Skeletal muscle satellite cell (primary cell): ENCODE data around the gene SELENOO.

Experiments
- H3K27me3 ChIP-seq: 2 replicates; pipeline ENCODE4 v1.7.0; 2013; ENCODE audit warnings: low read length; ENCODE audit not compliant: control insufficient read depth, insufficient read depth
- H3K36me3 ChIP-seq: 2 replicates; pipeline ENCODE4 v1.7.0; 2013; ENCODE audit warnings: mild to moderate bottlenecking, control low read depth, low read length; ENCODE audit not compliant: insufficient read depth
- H3K4me1 ChIP-seq: 2 replicates; pipeline ENCODE4 v1.7.0; 2013; ENCODE audit warnings: low read length; ENCODE audit not compliant: control insufficient read depth, insufficient read depth
- H3K4me2 ChIP-seq: 2 replicates; pipeline ENCODE4 v1.7.0; 2013; ENCODE audit warnings: mild to moderate bottlenecking, low read length
- H3K4me3 ChIP-seq: 2 replicates; pipeline ENCODE4 v1.7.0; 2013; ENCODE audit warnings: low read length
- H3K9ac ChIP-seq: 2 replicates; pipeline ENCODE4 v1.7.0; 2013; ENCODE audit warnings: mild to moderate bottlenecking, low read depth, low read length, moderate library complexity
- H3K9me3 ChIP-seq: replicated peaks from 2 replicates; pipeline ENCODE4 v1.7.0; 2013; ENCODE audit warnings: mild to moderate bottlenecking, control low read depth, low read length

The SELENOO gene

GRCh38 chr22:50260434-50260800, 59.6 kb downstream of the SELENOO start:
- Histone ChIP-seq H3K36me3 (peaks cover 11% of the 10 kb centered on the region), H3K4me3 (peak overlapping the region; percentile 78), H3K27me3 (no peaks in the 10 kb centered on the region), H3K9ac (peak overlapping the region; percentile 84), H3K9me3 (no peaks in the 10 kb centered on the region), H3K4me1 (peaks cover 34% of the 10 kb centered on the region), H3K4me2 (peak overlapping the region; percentile 94)

- H3K4me2 ChIP-seq, result peak overlapping the region; percentile 94
- H3K4me1 ChIP-seq, result peaks cover 34% of the 10 kb centered on the region
- H3K27me3 ChIP-seq, result no peaks in the 10 kb centered on the region
- no peaks in the 10 kb centered on the region for H3K9me3 ChIP-seq
- peak overlapping the region; percentile 84 for H3K9ac ChIP-seq
- peaks cover 7% of the 10 kb centered on the region for H3K36me3 ChIP-seq
- peak overlapping the region; percentile 78 for H3K4me3 ChIP-seq
Observed at GRCh38 chr22:50260801-50261614, 60.2 kb downstream of the SELENOO start.

DNA sequence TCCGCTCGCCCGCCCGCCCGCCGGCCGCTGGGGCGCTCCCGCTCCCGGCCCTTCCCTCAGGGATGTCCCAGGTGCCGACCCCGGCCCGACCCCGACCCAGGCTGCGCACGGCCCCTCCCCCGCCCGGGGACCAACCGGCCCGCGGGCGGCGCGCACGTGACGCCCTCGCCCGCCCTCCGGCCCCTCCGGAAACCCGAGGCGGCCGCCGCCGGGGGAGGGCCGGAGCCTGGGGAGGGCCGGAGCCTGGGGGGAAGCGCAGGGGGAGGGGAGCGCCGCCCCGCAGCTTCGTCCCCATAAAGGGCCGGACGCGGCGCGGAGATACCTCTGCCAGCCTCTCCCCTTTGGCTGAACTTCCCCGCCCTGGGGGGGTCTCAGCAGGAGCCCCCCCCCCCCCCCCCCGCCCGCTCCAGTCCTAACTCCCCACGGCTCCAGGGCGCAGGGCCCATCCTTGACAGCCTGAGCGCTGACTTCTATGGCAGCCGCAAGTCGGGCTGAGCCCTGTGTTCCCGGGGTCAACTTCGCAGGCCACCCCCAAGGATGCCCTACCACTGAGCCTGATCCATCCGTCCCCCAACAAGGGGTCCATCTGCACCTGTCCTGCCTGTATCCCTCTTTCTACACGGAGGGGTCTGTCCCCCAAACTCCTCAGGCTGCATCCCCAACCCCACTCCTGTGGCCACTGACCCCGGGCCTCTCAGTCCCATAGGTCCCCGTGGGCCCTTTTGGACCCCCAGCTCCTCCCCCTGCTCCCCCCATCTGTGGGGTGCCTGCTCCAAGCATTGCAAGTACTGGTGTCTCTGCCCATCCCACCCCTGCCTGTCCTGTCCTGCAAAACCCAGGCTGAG, 61.0 kb downstream of the SELENOO start, which contains the start of gene MAPK12:
MAPK12 (minus strand) TSS at position 69 of the 845 bp plus-strand sequence. CDS start 174 bp downstream, outside the sequence.
- Histone ChIP-seq H3K36me3 (peaks cover 3% of the 10 kb centered on the region), H3K9me3 (no peaks in the 10 kb centered on the region), H3K4me3 (peak within 1 kb of the TSS; percentile 78), H3K4me2 (peak within 1 kb of the TSS; percentile 94), H3K9ac (peak within 1 kb of the TSS; percentile 84), H3K27me3 (no peaks in the 10 kb centered on the region), H3K4me1 (peaks cover 34% of the 10 kb centered on the region)

DNA sequence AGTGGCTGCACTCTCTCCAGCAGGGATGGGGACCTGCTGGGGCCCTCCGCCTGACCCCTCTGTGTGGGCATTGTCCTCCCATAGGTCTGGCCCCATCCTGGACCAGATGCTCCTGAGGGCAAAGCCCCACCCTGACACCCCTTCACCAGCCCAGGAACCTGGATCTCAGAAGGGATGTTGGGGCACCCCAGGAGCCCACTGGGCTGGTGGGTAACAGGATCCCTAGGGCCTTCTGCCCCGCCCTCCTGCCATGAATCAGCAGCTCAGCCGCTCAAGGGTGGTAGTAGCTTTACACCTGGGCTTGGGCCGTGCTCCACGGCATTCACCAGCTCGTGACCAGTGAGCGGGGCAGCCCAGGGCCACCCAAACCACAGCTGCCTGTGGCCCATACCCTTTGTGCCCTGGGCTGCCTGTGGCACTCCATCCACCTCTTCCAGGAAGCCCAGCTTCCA, 61.7 kb downstream of the SELENOO start:
- H3K4me2 ChIP-seq, result no peak overlapping the region
- H3K9ac ChIP-seq, result no peak overlapping the region
- peaks cover 38% of the 10 kb centered on the region for H3K4me1 ChIP-seq
- H3K36me3 ChIP-seq, result peaks cover 3% of the 10 kb centered on the region
- no peaks in the 10 kb centered on the region for H3K27me3 ChIP-seq
- H3K9me3 ChIP-seq, result no peaks in the 10 kb centered on the region
- H3K4me3 ChIP-seq, result no peak overlapping the region

- H3K4me3 ChIP-seq, result no peak overlapping the region
- no peak overlapping the region for H3K9ac ChIP-seq
- H3K36me3 ChIP-seq, result no peaks in the 10 kb centered on the region
- H3K27me3 ChIP-seq, result no peaks in the 10 kb centered on the region
- H3K9me3 ChIP-seq, result no peaks in the 10 kb centered on the region
- H3K4me1 ChIP-seq, result peaks cover 43% of the 10 kb centered on the region
- H3K4me2 ChIP-seq, result no peak overlapping the region
Observed at GRCh38 chr22:50262973-50263617, 62.3 kb downstream of the SELENOO start.

DNA sequence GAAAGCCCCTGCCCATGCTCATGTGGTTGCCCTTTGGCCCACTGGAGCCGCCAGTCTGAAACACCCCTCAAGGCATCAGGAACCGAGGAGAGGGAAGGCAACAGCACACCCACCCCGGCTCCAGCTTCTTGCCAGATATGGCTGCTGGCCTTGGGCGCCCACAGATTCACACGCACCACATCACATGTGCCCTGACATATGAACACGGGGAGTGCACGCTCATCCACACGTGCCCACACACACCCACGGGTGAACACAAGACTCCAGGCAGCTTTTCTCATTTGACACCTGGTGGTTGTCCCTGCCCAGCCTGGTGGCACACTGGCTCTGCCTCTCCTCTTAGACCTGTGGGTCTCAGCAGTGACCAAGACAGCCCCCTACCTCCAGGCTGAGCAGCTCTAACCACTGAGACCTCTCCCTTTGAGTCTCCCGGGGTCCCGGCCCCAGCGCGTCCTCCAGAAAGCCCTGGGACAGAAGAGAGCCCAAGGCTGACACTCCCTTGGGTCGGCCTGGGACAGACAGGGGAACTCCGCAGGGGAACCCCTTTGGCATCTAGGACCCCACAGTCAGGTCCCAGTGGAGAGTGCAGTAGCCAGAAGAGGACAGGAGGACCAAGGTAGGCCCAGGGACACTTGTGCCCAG, 63.4 kb downstream of the SELENOO start:
- Histone ChIP-seq H3K4me1 (peaks cover 38% of the 10 kb centered on the region), H3K36me3 (no peaks in the 10 kb centered on the region), H3K9ac (no peak overlapping the region), H3K4me3 (no peak overlapping the region), H3K9me3 (no peaks in the 10 kb centered on the region), H3K4me2 (no peak overlapping the region), H3K27me3 (no peaks in the 10 kb centered on the region)

GRCh38 chr22:50264946-50265669, 64.3 kb downstream of the SELENOO start:
- Histone ChIP-seq H3K4me2 (no peak overlapping the region), H3K4me3 (no peak overlapping the region), H3K9ac (no peak overlapping the region), H3K36me3 (no peaks in the 10 kb centered on the region), H3K9me3 (no peaks in the 10 kb centered on the region), H3K27me3 (no peaks in the 10 kb centered on the region), H3K4me1 (peaks cover 33% of the 10 kb centered on the region)

- Histone ChIP-seq H3K9ac (no peak overlapping the region), H3K4me3 (peak overlapping the region; percentile 24), H3K4me2 (peak overlapping the region; percentile 79), H3K27me3 (no peaks in the 10 kb centered on the region), H3K9me3 (no peaks in the 10 kb centered on the region), H3K4me1 (peaks cover 37% of the 10 kb centered on the region), H3K36me3 (no peaks in the 10 kb centered on the region)
Observed at GRCh38 chr22:50266994-50267393, 66.2 kb downstream of the SELENOO start.
